Kidney epithelial cell (primary cell): ENCODE results near the gene APRT. TPM values are rescaled to one million over a fixed set of nuclear protein-coding genes. Genes with fewer than 3 reads are reported as not detected.

Experiments used
- DNase-seq: peaks from one replicate; pipeline ENCODE4 v3.0.0-alpha.2; 2010; ENCODE audit warnings: low read depth
- H3K27me3 ChIP-seq: 2 replicates; pipeline ENCODE4 v1.6.0; 2011; ENCODE audit warnings: low read length; ENCODE audit not compliant: control insufficient read depth, insufficient read depth
- H3K36me3 ChIP-seq: 2 replicates; pipeline ENCODE4 v1.5.1; 2011; ENCODE audit warnings: low read length; ENCODE audit not compliant: control insufficient read depth, insufficient read depth
- H3K4me3 ChIP-seq: 2 replicates; pipeline ENCODE4 v1.5.1; 2011; ENCODE audit warnings: low read depth, mild to moderate bottlenecking, control low read depth, low read length
- CTCF ChIP-seq: IDR thresholded peaks from 2 replicates; pipeline ENCODE4 v1.5.1; 2011; ENCODE audit warnings: mild to moderate bottlenecking, moderate library complexity, low read length, control low read depth, inconsistent platforms; ENCODE audit not compliant: insufficient read depth, poor library complexity, severe bottlenecking
- total RNA-seq: library from RNA; depleted of rRNA; stranded (reverse); fragments of >200 nt; gene quantifications from 2 replicates; pipeline ENCODE4 v1.2.3, GENCODE V29; 2015

APRT gene
- total RNA-seq, 1 donor from 2014 or later, result 218 TPM

GRCh38 chr16:88764080-88764479 lies 47.6 kb downstream of the APRT start:
- Histone ChIP-seq H3K36me3 (no peaks in the 10 kb centered on the region), H3K4me3 (no peak overlapping the region), H3K27me3 (no peaks in the 10 kb centered on the region)
- no peak for TF ChIP-seq CTCF
- DNase-seq, result no peak

- no peak for DNase-seq
- H3K4me3 ChIP-seq, result no peak overlapping the region
These were observed 48.1 kb downstream of the APRT start for GRCh38 chr16:88763502-88764053.

GRCh38 chr16:88762941-88763340 lies 48.8 kb downstream of the APRT start:
- Histone ChIP-seq H3K27me3 (no peaks in the 10 kb centered on the region), H3K36me3 (no peaks in the 10 kb centered on the region), H3K4me3 (no peak overlapping the region)
- DNase-seq, result no peak
- TF ChIP-seq CTCF, result no peak

More at GRCh38 chr16:88763502-88764053, 48.1 kb downstream of the APRT start:
- peak; percentile 20 for TF ChIP-seq CTCF
- Histone ChIP-seq H3K27me3 (no peaks in the 10 kb centered on the region), H3K36me3 (no peaks in the 10 kb centered on the region)

- no peak for DNase-seq
- TF ChIP-seq CTCF, result no peak
- Histone ChIP-seq H3K27me3 (no peaks in the 10 kb centered on the region), H3K4me3 (no peak overlapping the region), H3K36me3 (no peaks in the 10 kb centered on the region)
These were observed 49.4 kb downstream of the APRT start for GRCh38 chr16:88762258-88762870.

- no peak for DNase-seq
- no peak overlapping the region for H3K4me3 ChIP-seq
- TF ChIP-seq CTCF, result no peak
- no peaks in the 10 kb centered on the region for H3K27me3 ChIP-seq
- H3K36me3 ChIP-seq, result no peaks in the 10 kb centered on the region
These were observed 49.9 kb downstream of the APRT start for GRCh38 chr16:88761830-88762229.

- no peak for TF ChIP-seq CTCF
- H3K27me3 ChIP-seq, result no peaks in the 10 kb centered on the region
- no peaks in the 10 kb centered on the region for H3K36me3 ChIP-seq
- no peak for DNase-seq
- H3K4me3 ChIP-seq, result no peak overlapping the region
These were observed 50.6 kb downstream of the APRT start for GRCh38 chr16:88761143-88761534.
